Type B pancreatic cell (in vitro differentiated cells): Measurements from ENCODE around the gene CLEC2A. TPM values are rescaled to one million over a fixed set of nuclear protein-coding genes. Genes with fewer than 3 reads are reported as not detected.

Source experiments
- DNase-seq: peaks from one replicate; pipeline ENCODE4 v3.0.0; 2021; ENCODE audit warnings: mixed read lengths; ENCODE audit not compliant: unreplicated experiment; ENCODE audit errors: extremely low spot score
- H3K27ac Mint-ChIP-seq: 2 replicates; pipeline ENCODE4 v1.8.0; 2021; ENCODE audit warnings: mild to moderate bottlenecking, mixed read lengths
- H3K27me3 Mint-ChIP-seq: 2 replicates; pipeline ENCODE4 v1.8.0; 2021; ENCODE audit warnings: mixed read lengths
- H3K36me3 Mint-ChIP-seq: 2 replicates; pipeline ENCODE4 v1.8.0; 2021; ENCODE audit warnings: mixed read lengths
- H3K4me1 Mint-ChIP-seq: one replicate; pipeline ENCODE4 v1.8.0; 2021; ENCODE audit warnings: mixed read lengths; ENCODE audit not compliant: unreplicated experiment
- H3K4me3 Mint-ChIP-seq: 2 replicates; pipeline ENCODE4 v1.8.0; 2021; ENCODE audit warnings: mild to moderate bottlenecking, mixed read lengths
- H3K9me3 Mint-ChIP-seq: 2 replicates; pipeline ENCODE4 v1.8.0; 2021; ENCODE audit warnings: mixed read lengths
- CTCF ChIP-seq: fragments of 200-600 bp; sonication (generic); conservative IDR thresholded peaks from 2 replicates; pipeline ENCODE4 v1.5.0; 2021; ENCODE audit warnings: antibody characterized with exemption, mild to moderate bottlenecking
- total RNA-seq: library from RNA; stranded (reverse); gene quantifications from 2 replicates; pipeline ENCODE4 v1.2.1, GENCODE V29; 2021; ENCODE audit warnings: low replicate concordance

CLEC2A gene
- total RNA-seq, 1 donor from 2014 or later = not detected

- Mint-ChIP-seq H3K4me1 (no peaks in the 10 kb centered on the region), H3K36me3 (no peaks in the 10 kb centered on the region), H3K9me3 (no peaks in the 10 kb centered on the region), H3K27ac (no peak overlapping the region), H3K27me3 (peaks cover 23% of the 10 kb centered on the region), H3K4me3 (no peak overlapping the region)
- no peak for TF ChIP-seq CTCF
- DNase-seq = no peak
Measured at GRCh38 chr12:9941838-9942237, 9.7 kb upstream of the CLEC2A start.

- Mint-ChIP-seq H3K4me1 (no peaks in the 10 kb centered on the region), H3K9me3 (no peaks in the 10 kb centered on the region), H3K27me3 (peaks cover 23% of the 10 kb centered on the region), H3K4me3 (no peak overlapping the region), H3K27ac (no peak overlapping the region), H3K36me3 (no peaks in the 10 kb centered on the region)
- no peak for DNase-seq
- TF ChIP-seq CTCF = no peak
Measured at GRCh38 chr12:9940375-9940774, 8.2 kb upstream of the CLEC2A start.

- no peak for DNase-seq
- H3K27me3 Mint-ChIP-seq = peaks cover 11% of the 10 kb centered on the region
- H3K36me3 Mint-ChIP-seq = no peaks in the 10 kb centered on the region
- H3K27ac Mint-ChIP-seq = no peak overlapping the region
- TF ChIP-seq CTCF = no peak
- no peak overlapping the region for H3K4me3 Mint-ChIP-seq
- H3K4me1 Mint-ChIP-seq = no peaks in the 10 kb centered on the region
- peaks cover 3% of the 10 kb centered on the region for H3K9me3 Mint-ChIP-seq
Measured at GRCh38 chr12:9936591-9936990, 4.4 kb upstream of the CLEC2A start.

GRCh38 chr12:9935026-9935425 is 2.9 kb upstream of the CLEC2A start:
- Mint-ChIP-seq H3K27ac (no peak overlapping the region), H3K4me1 (no peaks in the 10 kb centered on the region), H3K27me3 (peaks cover 7% of the 10 kb centered on the region), H3K4me3 (no peak overlapping the region), H3K36me3 (no peaks in the 10 kb centered on the region), H3K9me3 (peaks cover 3% of the 10 kb centered on the region)
- TF ChIP-seq CTCF = no peak
- DNase-seq = no peak

- no peaks in the 10 kb centered on the region for H3K36me3 Mint-ChIP-seq
- H3K9me3 Mint-ChIP-seq = peaks cover 3% of the 10 kb centered on the region
- no peak for DNase-seq
- H3K27me3 Mint-ChIP-seq = peaks cover 5% of the 10 kb centered on the region
- no peaks in the 10 kb centered on the region for H3K4me1 Mint-ChIP-seq
- no peak for TF ChIP-seq CTCF
- H3K4me3 Mint-ChIP-seq = no peak overlapping the region
- no peak overlapping the region for H3K27ac Mint-ChIP-seq
Measured at GRCh38 chr12:9933958-9934357, 1.8 kb upstream of the CLEC2A start.

GRCh38 chr12:9931245-9931644 is 925 bp downstream of the CLEC2A start:
- Mint-ChIP-seq H3K36me3 (no peaks in the 10 kb centered on the region), H3K4me3 (no peak overlapping the region), H3K4me1 (no peaks in the 10 kb centered on the region), H3K9me3 (peaks cover 3% of the 10 kb centered on the region), H3K27ac (no peak overlapping the region), H3K27me3 (peaks cover 4% of the 10 kb centered on the region)
- TF ChIP-seq CTCF = no peak
- no peak for DNase-seq
